Gastrocnemius medialis (tissue), 4 donors: ENCODE results near the gene GCNT1. TPM values are rescaled to one million over a fixed set of nuclear protein-coding genes. Genes with fewer than 3 reads are reported as not detected.
"Not testable (repeated sequence)": the region's sequence is repeated elsewhere in the genome, so short reads cannot be mapped to it uniquely, and the experiment has no call there.

ENCODE experiments used
- ATAC-seq, 2 donors: fragments of 150-250 bp; one replicate each; pipeline ENCODE4 v1.9.1; 2016
- DNase-seq, 2 donors: peaks; one replicate each; pipeline ENCODE4 v3.0.0-alpha.2; 2019
- H3K27ac ChIP-seq, 4 donors: fragments of 200-600 bp; sonication (generic); 1 replicate in 1 of 4; 2 replicates in 3 of 4; pipeline ENCODE4 v1.5.1; 2016 to 2018; ENCODE audit warnings: mild to moderate bottlenecking in 2 of 4, moderate library complexity in 1 of 4
- H3K27me3 ChIP-seq, 3 donors: fragments of 200-600 bp; sonication (generic) in 2 of 3; 1 replicate in 1 of 3; 2 replicates in 2 of 3; pipeline versions ENCODE4 v1.5.1 to v1.6.0; 2016 to 2019; ENCODE audit warnings: mild to moderate bottlenecking in 1 of 3, moderate library complexity in 1 of 3
- H3K36me3 ChIP-seq, 2 donors: fragments of 200-600 bp; sonication (generic) in 1 of 2; one replicate each; pipeline ENCODE4 v1.5.1; 2017 to 2018
- H3K4me1 ChIP-seq, 2 donors: fragments of 200-600 bp; sonication (generic) in 1 of 2; one replicate each; pipeline ENCODE4 v1.5.1; 2016 to 2017; ENCODE audit warnings: mild to moderate bottlenecking in 2 of 2
- H3K4me3 ChIP-seq, 4 donors: fragments of 200-600 bp; sonication (generic) in 3 of 4; 1 replicate in 1 of 4; 2 replicates in 3 of 4; pipeline ENCODE4 v1.5.1; 2016 to 2019; ENCODE audit warnings: mild to moderate bottlenecking in 2 of 4
- H3K9me3 ChIP-seq, 3 donors: fragments of 200-600 bp; sonication (generic) in 2 of 3; 1 replicate in 1 of 3; 2 replicates in 2 of 3; pipeline ENCODE4 v1.5.1; 2016 to 2019
- CTCF ChIP-seq, 5 experiments: fragments of 450-650 bp in 3 of 5; fragments of 200-600 bp in 2 of 5; sonication (generic) in 2 of 5; IDR thresholded peaks in 4 of 5; conservative IDR thresholded peaks in 1 of 5; 1 replicate in 4 of 5; 2 replicates in 1 of 5; pipeline ENCODE4 v1.5.1; 2016 to 2019; ENCODE audit warnings: antibody characterized with exemption in 5 of 5, mild to moderate bottlenecking in 3 of 5, moderate library complexity in 3 of 5
- POLR2A ChIP-seq, 2 donors: fragments of 450-650 bp; IDR thresholded peaks; one replicate each; pipeline ENCODE4 v1.6.1; 2017; ENCODE audit warnings: antibody characterized with exemption in 2 of 2, mild to moderate bottlenecking in 2 of 2, moderate library complexity in 2 of 2
- in situ Hi-C, 4 donors: fragments of 200-750 bp; cut with MboI; loops; one replicate each; pipeline versions ENCODE4 v1.15.0 to v1.8.0; 2017; ENCODE audit warnings: low sequenced_read_pairs in 4 of 4
- intact Hi-C: fragments of 100-400 bp; cut with DNase I; formaldehyde crosslinking; loops from one replicate; pipeline ENCODE4 v1.15.1; 2023; ENCODE audit warnings: low total_unique reads
- total RNA-seq, 4 donors: library from RNA; depleted of rRNA; stranded (reverse); fragments of >200 nt; gene quantifications; one replicate each; pipeline versions ENCODE4 v1.1.0 to v1.2.3, GENCODE V29; 2016

Gene GCNT1
- total RNA-seq, 4 donors from 2014 or later, result 0.98 to 6.6 (median 4.2) TPM

- Histone ChIP-seq H3K36me3 (no peaks in the 10 kb centered on the region), H3K4me1 (no peaks in the 10 kb centered on the region), H3K27me3 (no peaks in the 10 kb centered on the region), H3K4me3 (no peak overlapping the region), H3K9me3 (no peaks in the 10 kb centered on the region), H3K27ac (no peak overlapping the region)
- DNase-seq, result no peak
- TF ChIP-seq POLR2A (IDR thresholded peaks at IDR 0.05), result no peak
- TF ChIP-seq CTCF (IDR thresholded peaks at IDR 0.05 in 4 of 5, conservative IDR thresholded peaks at IDR 0.05 in 1 of 5), result no peak
- no peak for ATAC-seq
- in situ Hi-C loops (no loop called here), intact Hi-C loops (no loop called here)
These were observed 27.4 kb upstream of the GCNT1 start for GRCh38 chr9:76431601-76432000.

- no peaks in the 10 kb centered on the region for H3K4me1 ChIP-seq
- DNase-seq (no peak), ATAC-seq (no peak)
- H3K27me3 ChIP-seq, result no peaks in the 10 kb centered on the region
- H3K9me3 ChIP-seq, result no peaks in the 10 kb centered on the region
- intact Hi-C loops, result no loop called here
- no peak for TF ChIP-seq POLR2A (IDR thresholded peaks at IDR 0.05)
- no peak for TF ChIP-seq CTCF (IDR thresholded peaks at IDR 0.05 in 4 of 5, conservative IDR thresholded peaks at IDR 0.05 in 1 of 5)
- in situ Hi-C loops, result no loop called here
- no peaks in the 10 kb centered on the region for H3K36me3 ChIP-seq
- H3K4me3 ChIP-seq, result no peak overlapping the region
- H3K27ac ChIP-seq, result no peak overlapping the region
These were observed 25.6 kb upstream of the GCNT1 start for GRCh38 chr9:76433406-76433805.

GRCh38 chr9:76433836-76434235 is 25.1 kb upstream of the GCNT1 start:
- no peak overlapping the region for H3K27ac ChIP-seq
- no peak overlapping the region for H3K4me3 ChIP-seq
- H3K4me1 ChIP-seq, result no peaks in the 10 kb centered on the region
- TF ChIP-seq POLR2A (IDR thresholded peaks at IDR 0.05), result no peak
- no peak for TF ChIP-seq CTCF (IDR thresholded peaks at IDR 0.05 in 4 of 5, conservative IDR thresholded peaks at IDR 0.05 in 1 of 5)
- DNase-seq (no peak), ATAC-seq (no peak)
- in situ Hi-C loops (no loop called here), intact Hi-C loops (no loop called here)
- H3K9me3 ChIP-seq, result no peaks in the 10 kb centered on the region
- H3K27me3 ChIP-seq, result no peaks in the 10 kb centered on the region
- no peaks in the 10 kb centered on the region for H3K36me3 ChIP-seq

GRCh38 chr9:76434897-76435296 is 24.1 kb upstream of the GCNT1 start:
- ATAC-seq, in situ Hi-C loops, H3K4me3 ChIP-seq, intact Hi-C loops, H3K27me3 ChIP-seq, H3K9me3 ChIP-seq, DNase-seq, H3K4me1 ChIP-seq, H3K27ac ChIP-seq, H3K36me3 ChIP-seq: not testable (repeated sequence)

GRCh38 chr9:76437017-76437699 is 21.8 kb upstream of the GCNT1 start:
- intact Hi-C loops, ATAC-seq, in situ Hi-C loops: not testable (repeated sequence)

More at GRCh38 chr9:76437017-76437699, 21.8 kb upstream of the GCNT1 start:
- H3K4me1 ChIP-seq, H3K36me3 ChIP-seq, H3K4me3 ChIP-seq, DNase-seq, H3K27me3 ChIP-seq, H3K9me3 ChIP-seq, H3K27ac ChIP-seq: not testable (repeated sequence)
